CD4-positive, alpha-beta T cell treated with Interleukin-6 at 100 ng/mL for 8 hours (primary cell): ENCODE measurements around the gene NAP1L2.
"Not testable (repeated sequence)": the region's sequence is repeated elsewhere in the genome, so short reads cannot be mapped to it uniquely, and the experiment has no call there.

Source experiments
- DNase-seq: peaks from one replicate; pipeline ENCODE4 v3.0.0-alpha.2; 2020; ENCODE audit warnings: mixed read lengths, low spot score

Gene NAP1L2, protein sequence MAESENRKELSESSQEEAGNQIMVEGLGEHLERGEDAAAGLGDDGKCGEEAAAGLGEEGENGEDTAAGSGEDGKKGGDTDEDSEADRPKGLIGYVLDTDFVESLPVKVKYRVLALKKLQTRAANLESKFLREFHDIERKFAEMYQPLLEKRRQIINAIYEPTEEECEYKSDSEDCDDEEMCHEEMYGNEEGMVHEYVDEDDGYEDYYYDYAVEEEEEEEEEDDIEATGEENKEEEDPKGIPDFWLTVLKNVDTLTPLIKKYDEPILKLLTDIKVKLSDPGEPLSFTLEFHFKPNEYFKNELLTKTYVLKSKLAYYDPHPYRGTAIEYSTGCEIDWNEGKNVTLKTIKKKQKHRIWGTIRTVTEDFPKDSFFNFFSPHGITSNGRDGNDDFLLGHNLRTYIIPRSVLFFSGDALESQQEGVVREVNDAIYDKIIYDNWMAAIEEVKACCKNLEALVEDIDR

DNA sequence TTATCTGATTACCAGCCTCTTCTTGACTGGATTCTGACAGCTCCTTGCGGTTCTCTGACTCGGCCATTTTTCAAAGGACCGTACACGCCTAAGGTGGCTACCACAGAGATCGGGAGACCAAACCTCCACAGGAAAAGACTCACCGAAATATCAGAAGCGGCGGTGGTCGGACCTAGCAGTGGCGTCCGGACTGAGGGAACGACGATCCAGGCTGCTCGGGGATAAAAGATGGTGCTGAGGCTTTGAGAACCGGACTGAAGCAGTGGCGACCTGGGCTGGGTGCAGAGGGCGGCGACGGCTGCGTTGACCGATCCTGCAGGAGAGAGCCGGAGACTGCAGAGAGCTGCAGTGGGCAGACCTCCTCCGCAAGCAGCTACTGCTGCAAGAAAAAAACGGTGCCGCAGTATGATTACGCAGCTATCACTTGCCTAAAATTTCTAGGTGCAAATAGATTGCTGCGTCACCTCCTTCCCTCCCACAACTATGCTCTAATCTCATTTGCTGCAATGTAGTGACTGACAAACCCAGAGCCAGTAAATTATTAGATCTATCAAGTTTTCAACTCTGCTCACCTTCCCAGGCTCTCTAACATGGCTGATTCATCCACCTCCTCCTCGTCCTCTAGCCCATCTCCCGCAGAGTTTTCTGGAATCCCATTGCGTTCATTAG lies at the start of gene NAP1L2:
Gene NAP1L2 (minus strand): TSS at position 426 of the 669 bp plus-strand sequence. CDS start 359 bp downstream, at position 67.
- peak; percentile 54 for DNase-seq

DNA sequence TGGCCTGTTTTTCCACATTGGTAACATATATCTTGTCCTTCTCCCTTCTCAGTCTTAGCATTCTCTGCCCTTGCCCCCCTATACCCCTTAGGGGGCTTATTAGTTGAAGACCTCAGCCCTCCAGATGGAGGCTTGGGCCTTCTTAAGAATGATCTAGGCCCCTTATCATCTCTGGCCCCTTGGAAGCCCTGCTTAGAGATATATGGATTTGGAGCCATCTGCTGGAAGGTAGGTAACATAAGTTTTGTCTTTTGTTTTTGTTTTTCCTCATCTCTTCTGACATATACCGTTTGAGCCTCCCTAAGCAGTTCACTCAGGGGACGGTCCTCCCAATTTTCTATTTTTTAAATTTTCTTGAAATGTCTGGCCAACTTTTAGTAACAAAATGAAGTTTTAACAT lies 48.3 kb upstream of the NAP1L2 start:
- no peak for DNase-seq

GRCh38 chrX:73239242-73239641 lies 24.6 kb upstream of the NAP1L2 start:
- DNase-seq = no peak

GRCh38 chrX:73217621-73218020 lies 3.0 kb upstream of the NAP1L2 start:
- DNase-seq = no peak

DNA sequence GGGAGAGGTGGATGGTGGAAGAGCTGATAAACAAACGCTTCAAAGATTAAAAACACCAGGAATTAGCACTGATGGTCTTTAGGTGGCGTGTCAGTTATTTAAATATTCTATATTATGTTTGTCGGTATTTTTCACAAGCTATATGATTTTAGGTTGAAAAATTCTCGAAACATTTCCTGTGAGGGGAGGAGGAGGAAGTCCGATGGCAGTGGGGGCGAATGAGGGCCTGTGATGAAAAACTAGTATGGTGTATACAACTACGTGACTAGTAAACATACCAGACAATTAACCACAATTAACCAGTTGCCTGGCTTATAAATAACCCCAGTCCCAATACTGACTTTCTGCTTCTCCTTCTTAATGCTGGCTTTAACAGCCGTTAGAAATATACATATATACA lies 595 bp upstream of the NAP1L2 start:
- DNase-seq = peak; percentile 15

GRCh38 chrX:73213734-73214425 lies 771 bp downstream of the NAP1L2 start:
- DNase-seq = no peak

GRCh38 chrX:73206366-73206765 lies 8.3 kb downstream of the NAP1L2 start:
- DNase-seq = no peak

DNA sequence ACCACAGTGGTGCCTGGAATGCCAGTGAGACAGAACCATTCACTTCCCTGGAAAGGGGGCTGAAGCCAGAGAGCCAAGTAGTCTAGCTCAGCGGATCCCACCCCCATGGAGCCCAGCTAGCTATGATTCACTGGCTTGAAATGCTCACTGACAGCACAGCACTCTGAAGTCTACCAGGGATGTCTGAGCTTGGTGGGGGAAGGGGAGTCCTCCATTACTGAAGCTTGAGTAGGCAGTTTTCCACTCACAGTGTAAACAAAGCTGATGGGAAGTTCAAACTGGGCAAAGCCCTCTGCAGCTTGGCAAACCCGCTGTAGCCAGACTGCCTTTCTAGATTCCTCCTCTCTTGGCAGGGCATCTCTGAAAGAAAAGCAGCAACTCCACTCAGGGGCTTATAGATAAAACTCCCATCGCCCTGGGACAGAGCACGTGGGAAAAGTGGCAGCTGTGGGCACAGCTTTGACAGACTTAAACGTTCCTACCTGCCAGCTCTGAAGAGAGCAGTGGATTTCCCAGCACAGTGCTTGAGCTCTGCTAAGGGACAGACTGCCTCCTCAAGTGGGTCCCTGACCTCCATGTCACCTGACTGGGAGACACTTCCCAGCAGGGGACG lies 32.0 kb downstream of the NAP1L2 start:
- DNase-seq = no peak

GRCh38 chrX:73168945-73169344 lies 45.7 kb downstream of the NAP1L2 start:
- DNase-seq = not testable (repeated sequence)
